NCI-H748 (cell line): ENCODE results near the gene NAALADL1.

Source experiments
- DNase-seq: peaks from one replicate; lab custom pipeline; 2025; ENCODE audit not compliant: unreplicated experiment; lab: John Stamatoyannopoulos, UW

The NAALADL1 gene

GRCh38 chr11:65058419-65059054 lies at the start of gene NAALADL1:
Gene NAALADL1 (minus strand): TSS chr11:65058553. CDS start chr11:65058521, 32 bp downstream.
- no peak for DNase-seq

GRCh38 chr11:65107751-65108468 lies 49.6 kb upstream of the NAALADL1 start:
- no peak for DNase-seq

- no peak for DNase-seq
Observed at GRCh38 chr11:65107078-65107477, 48.7 kb upstream of the NAALADL1 start.

GRCh38 chr11:65104628-65105027 lies 46.3 kb upstream of the NAALADL1 start:
- DNase-seq = no peak

GRCh38 chr11:65103476-65103875 lies 45.1 kb upstream of the NAALADL1 start:
- no peak for DNase-seq

- no peak for DNase-seq
Observed at GRCh38 chr11:65102142-65103095, 44.1 kb upstream of the NAALADL1 start.

- DNase-seq = no peak
Observed at GRCh38 chr11:65100674-65101350, 42.5 kb upstream of the NAALADL1 start.

- no peak for DNase-seq
Observed at GRCh38 chr11:65096926-65097325, 38.6 kb upstream of the NAALADL1 start.

GRCh38 chr11:65095974-65096806 lies 37.8 kb upstream of the NAALADL1 start, which contains the start of gene VPS51:
Gene VPS51 (plus strand): TSS chr11:65096214. CDS start chr11:65096251, 37 bp downstream.
- peak; percentile 93 for DNase-seq

GRCh38 chr11:65095427-65095826 lies 37.1 kb upstream of the NAALADL1 start:
- DNase-seq = no peak

- no peak for DNase-seq
Observed at GRCh38 chr11:65090628-65091027, 32.3 kb upstream of the NAALADL1 start.

- DNase-seq = no peak
Observed at GRCh38 chr11:65089621-65090020, 31.3 kb upstream of the NAALADL1 start.

GRCh38 chr11:65087827-65088226 lies 29.5 kb upstream of the NAALADL1 start:
- no peak for DNase-seq

GRCh38 chr11:65087216-65087615 lies 28.9 kb upstream of the NAALADL1 start:
- DNase-seq = no peak

- DNase-seq = no peak
Observed at GRCh38 chr11:65086809-65087208, 28.5 kb upstream of the NAALADL1 start.

- DNase-seq = no peak
Observed at GRCh38 chr11:65085446-65085845, 27.1 kb upstream of the NAALADL1 start.

GRCh38 chr11:65084598-65085375 lies 26.4 kb upstream of the NAALADL1 start:
- no peak for DNase-seq

GRCh38 chr11:65083834-65084597 lies 25.7 kb upstream of the NAALADL1 start, which contains the start of the genes CDCA5 and ZFPL1:
Gene CDCA5 (minus strand): TSS chr11:65084040. CDS start chr11:65083978, 62 bp downstream.
Gene ZFPL1 (plus strand): TSS chr11:65084222. CDS start chr11:65084699, 477 bp downstream.
- DNase-seq = peak; percentile 96
